Esophagus muscularis mucosa (tissue), 4 donors: ENCODE measurements around the gene SAMD4A. TPM values are rescaled to one million over a fixed set of nuclear protein-coding genes. Genes with fewer than 3 reads are reported as not detected.

Source experiments
- DNase-seq: peaks from one replicate; pipeline ENCODE4 v3.0.0-alpha.2; 2017; ENCODE audit errors: extremely low spot score
- H3K27ac ChIP-seq, 4 donors: fragments of 200-600 bp; sonication (generic); replicated peaks in 1 of 4; 1 replicate in 3 of 4; 2 replicates in 1 of 4; pipeline ENCODE4 v1.5.1; 2016 to 2019; ENCODE audit warnings: mild to moderate bottlenecking in 1 of 4
- H3K27me3 ChIP-seq, 4 donors: fragments of 200-600 bp; sonication (generic); one replicate each; pipeline versions ENCODE4 v1.5.1 to v1.6.0; 2016 to 2019
- H3K36me3 ChIP-seq, 4 donors: fragments of 200-600 bp; sonication (generic); one replicate each; pipeline ENCODE4 v1.5.1; 2016 to 2019
- H3K4me1 ChIP-seq, 4 donors: fragments of 200-600 bp; sonication (generic); one replicate each; pipeline ENCODE4 v1.5.1; 2016 to 2019
- H3K4me3 ChIP-seq, 4 donors: fragments of 200-600 bp; sonication (generic); 1 replicate in 2 of 4; 2 replicates in 2 of 4; pipeline ENCODE4 v1.5.1; 2016 to 2019; ENCODE audit warnings: mild to moderate bottlenecking in 4 of 4, moderate library complexity in 1 of 4
- H3K9me3 ChIP-seq, 4 donors: fragments of 200-600 bp; sonication (generic); 1 replicate in 3 of 4; 2 replicates in 1 of 4; pipeline ENCODE4 v1.5.1; 2016 to 2019
- CTCF ChIP-seq, 3 experiments: fragments of 200-600 bp in 2 of 3; fragments of 450-650 bp in 1 of 3; sonication (generic) in 2 of 3; IDR thresholded peaks; one replicate each; pipeline ENCODE4 v1.5.1; 2017 to 2019; ENCODE audit warnings: antibody characterized with exemption in 3 of 3, mild to moderate bottlenecking in 2 of 3, moderate library complexity in 1 of 3
- EP300 ChIP-seq: sonication (generic); formaldehyde crosslinking; IDR thresholded peaks from one replicate; pipeline ENCODE4 v1.6.1; 2017; ENCODE audit warnings: antibody characterized with exemption
- POLR2A ChIP-seq: fragments of 450-650 bp; IDR thresholded peaks from one replicate; pipeline ENCODE4 v1.6.1; 2017; ENCODE audit warnings: antibody characterized with exemption, moderate library complexity, mild to moderate bottlenecking, low read depth
- POLR2AphosphoS5 ChIP-seq, 2 donors: sonication (generic); formaldehyde crosslinking; IDR thresholded peaks; one replicate each; pipeline ENCODE4 v1.6.1; 2017; ENCODE audit warnings: antibody characterized with exemption in 2 of 2
- WGBS: methylation state at CpG from one replicate; pipeline ENCODE4 v1.1.5; 2018; 5-methylcytosine and 5-hydroxymethylcytosine counted together
- intact Hi-C: fragments of 100-400 bp; cut with DNase I; formaldehyde crosslinking; loops from one replicate; pipeline ENCODE4 v1.15.1; 2023
- total RNA-seq, 4 donors: library from RNA; depleted of rRNA; stranded (reverse); fragments of >200 nt; gene quantifications; one replicate each; pipeline versions ENCODE4 v1.1.0 to v1.2.1, GENCODE V29; 2016

SAMD4A gene
- total RNA-seq, 4 donors from 2014 or later = 76.8 to 123 (median 97.0) TPM

DNA sequence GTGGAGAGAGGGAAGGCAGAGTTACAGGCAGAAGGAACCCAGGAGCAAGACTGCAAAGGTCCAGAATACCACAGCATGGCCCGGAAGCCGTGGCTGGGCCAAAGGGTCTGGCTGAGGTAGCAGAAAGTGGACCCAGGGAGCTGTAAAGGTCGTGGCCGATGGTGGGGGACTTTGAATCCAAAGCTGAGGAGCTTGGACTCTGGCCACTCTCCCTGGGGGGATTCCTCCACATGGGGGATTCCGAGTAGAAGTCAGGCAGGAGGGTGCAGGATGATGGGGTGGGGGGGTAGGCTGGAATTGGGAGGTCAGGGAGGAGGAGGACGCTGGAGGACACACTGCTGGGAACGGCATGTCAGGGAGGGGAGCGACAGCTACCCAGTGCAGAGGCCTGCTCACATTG lies 210.5 kb downstream of the SAMD4A start:
- Histone ChIP-seq H3K9me3 (no peaks in the 10 kb centered on the region), H3K36me3 (peaks cover 13 to 73% (median 63%) of the 10 kb centered on the region in 4 donors), H3K4me3 (no peak overlapping the region), H3K27me3 (no peaks in the 10 kb centered on the region), H3K27ac (no peak overlapping the region), H3K4me1 (peaks cover 34 to 42% (median 38%) of the 10 kb centered on the region in 4 donors)
- no peak for DNase-seq
- TF ChIP-seq EP300 (no peak), POLR2AphosphoS5 (IDR thresholded peaks at IDR 0.05) (no peak), POLR2A (no peak), CTCF (IDR thresholded peaks at IDR 0.05) (no peak)
- WGBS = 75% methylated on average over 8 of the region's 8 CpGs
- intact Hi-C loops = no loop called here

GRCh38 chr14:54778618-54779345 lies 211.9 kb downstream of the SAMD4A start:
- Histone ChIP-seq H3K27ac (no peak overlapping the region), H3K9me3 (no peaks in the 10 kb centered on the region), H3K27me3 (no peaks in the 10 kb centered on the region), H3K36me3 (peaks cover 13 to 86% (median 71%) of the 10 kb centered on the region in 4 donors), H3K4me1 (peaks cover 20 to 34% (median 27%) of the 10 kb centered on the region in 4 donors), H3K4me3 (no peak overlapping the region)
- WGBS = 84% methylated on average over 9 of the region's 9 CpGs
- intact Hi-C loops = no loop called here
- no peak for DNase-seq
- no peak for TF ChIP-seq CTCF (IDR thresholded peaks at IDR 0.05)
- no peak for TF ChIP-seq POLR2AphosphoS5 (IDR thresholded peaks at IDR 0.05)
- no peak for TF ChIP-seq POLR2A
- TF ChIP-seq EP300 = no peak

DNA sequence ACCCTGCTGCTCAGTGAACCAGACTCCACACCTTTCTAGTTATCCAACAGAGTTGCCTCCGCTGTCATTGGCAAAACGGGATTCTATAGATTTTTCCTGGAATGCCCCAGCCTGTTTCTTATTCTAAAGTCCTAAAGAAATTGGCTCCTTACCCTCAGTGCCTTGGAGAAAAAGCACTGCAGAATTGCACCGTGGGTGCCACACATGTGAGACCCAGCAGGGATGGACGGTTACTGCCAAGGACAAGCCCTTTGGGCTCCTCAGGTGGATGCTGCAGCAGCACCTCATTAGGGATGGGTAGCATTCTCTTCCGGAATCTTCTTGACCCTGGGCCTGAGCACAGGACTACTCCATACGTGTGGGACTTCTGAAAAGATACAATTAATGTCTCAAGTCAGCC lies 214.2 kb downstream of the SAMD4A start:
- Histone ChIP-seq H3K27me3 (no peaks in the 10 kb centered on the region), H3K4me3 (no peak overlapping the region), H3K36me3 (peaks cover 26 to 100% (median 77%) of the 10 kb centered on the region in 4 donors), H3K4me1 (peaks cover 7 to 23% (median 9%) of the 10 kb centered on the region in 4 donors), H3K27ac (no peak overlapping the region), H3K9me3 (no peaks in the 10 kb centered on the region)
- TF ChIP-seq POLR2AphosphoS5 (IDR thresholded peaks at IDR 0.05) (no peak), POLR2A (no peak), EP300 (no peak), CTCF (IDR thresholded peaks at IDR 0.05) (no peak)
- no peak for DNase-seq
- intact Hi-C loops = no loop called here
- 77% methylated on average over 6 of the region's 6 CpGs for WGBS

- H3K27ac ChIP-seq = no peak overlapping the region
- intact Hi-C loops = no loop called here
- peaks cover 0 to 22% (median 0%) of the 10 kb centered on the region in 4 donors for H3K4me1 ChIP-seq
- no peaks in the 10 kb centered on the region for H3K9me3 ChIP-seq
- no peak for DNase-seq
- 79% methylated on average over 19 of the region's 21 CpGs for WGBS
- peaks cover 26 to 100% (median 78%) of the 10 kb centered on the region in 4 donors for H3K36me3 ChIP-seq
- no peaks in the 10 kb centered on the region for H3K27me3 ChIP-seq
- TF ChIP-seq POLR2AphosphoS5 (IDR thresholded peaks at IDR 0.05) = no peak
- TF ChIP-seq EP300 = no peak
- no peak for TF ChIP-seq CTCF (IDR thresholded peaks at IDR 0.05)
- no peak for TF ChIP-seq POLR2A
- no peak overlapping the region for H3K4me3 ChIP-seq
These were observed 215.2 kb downstream of the SAMD4A start for GRCh38 chr14:54781961-54782750.
